ENCODE results near the gene OR9Q1.

GRCh38 chr11:58165504-58166106, 141.9 kb downstream of the OR9Q1 start:
- TF ChIP-seq, protein P1, sequence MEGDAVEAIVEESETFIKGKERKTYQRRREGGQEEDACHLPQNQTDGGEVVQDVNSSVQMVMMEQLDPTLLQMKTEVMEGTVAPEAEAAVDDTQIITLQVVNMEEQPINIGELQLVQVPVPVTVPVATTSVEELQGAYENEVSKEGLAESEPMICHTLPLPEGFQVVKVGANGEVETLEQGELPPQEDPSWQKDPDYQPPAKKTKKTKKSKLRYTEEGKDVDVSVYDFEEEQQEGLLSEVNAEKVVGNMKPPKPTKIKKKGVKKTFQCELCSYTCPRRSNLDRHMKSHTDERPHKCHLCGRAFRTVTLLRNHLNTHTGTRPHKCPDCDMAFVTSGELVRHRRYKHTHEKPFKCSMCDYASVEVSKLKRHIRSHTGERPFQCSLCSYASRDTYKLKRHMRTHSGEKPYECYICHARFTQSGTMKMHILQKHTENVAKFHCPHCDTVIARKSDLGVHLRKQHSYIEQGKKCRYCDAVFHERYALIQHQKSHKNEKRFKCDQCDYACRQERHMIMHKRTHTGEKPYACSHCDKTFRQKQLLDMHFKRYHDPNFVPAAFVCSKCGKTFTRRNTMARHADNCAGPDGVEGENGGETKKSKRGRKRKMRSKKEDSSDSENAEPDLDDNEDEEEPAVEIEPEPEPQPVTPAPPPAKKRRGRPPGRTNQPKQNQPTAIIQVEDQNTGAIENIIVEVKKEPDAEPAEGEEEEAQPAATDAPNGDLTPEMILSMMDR (optimal IDR thresholded peaks at IDR 0.05 in 1 of 3, IDR thresholded peaks at IDR 0.05 in 1 of 3, conservative IDR thresholded peaks at IDR 0.05 in 1 of 3; ENCODE audit: extremely low read depth in 1 of 3, insufficient read depth in 2 of 3, low read length in 3 of 3) = no peak
- TF ChIP-seq EZH2 (IDR thresholded peaks at IDR 0.05; ENCODE audit: low read length) = no peak

All from keratinocyte (primary cell).